ENCODE results near the gene SPNS3. TPM values are rescaled to one million over a fixed set of nuclear protein-coding genes. Genes with fewer than 3 reads are reported as not detected.

The SPNS3 gene
- total and polyA plus RNA-seq, 2 of the 8 experiments (the other 6 are each of a cell fraction or from before 2014, with no cell fraction given), result not detected

- no peak for TF ChIP-seq NANOG (IDR thresholded peaks at IDR 0.05; ENCODE audit: insufficient read depth, low read depth, low read length, poor library complexity, severe bottlenecking)
Observed at GRCh38 chr17:4520894-4521600, 87.3 kb downstream of the SPNS3 start (continued).
